ENCODE measurements around the gene ELMOD3.
"Not testable (repeated sequence)": the region's sequence is repeated elsewhere in the genome, so short reads cannot be mapped to it uniquely, and the experiment has no call there.

ELMOD3 gene

DNA sequence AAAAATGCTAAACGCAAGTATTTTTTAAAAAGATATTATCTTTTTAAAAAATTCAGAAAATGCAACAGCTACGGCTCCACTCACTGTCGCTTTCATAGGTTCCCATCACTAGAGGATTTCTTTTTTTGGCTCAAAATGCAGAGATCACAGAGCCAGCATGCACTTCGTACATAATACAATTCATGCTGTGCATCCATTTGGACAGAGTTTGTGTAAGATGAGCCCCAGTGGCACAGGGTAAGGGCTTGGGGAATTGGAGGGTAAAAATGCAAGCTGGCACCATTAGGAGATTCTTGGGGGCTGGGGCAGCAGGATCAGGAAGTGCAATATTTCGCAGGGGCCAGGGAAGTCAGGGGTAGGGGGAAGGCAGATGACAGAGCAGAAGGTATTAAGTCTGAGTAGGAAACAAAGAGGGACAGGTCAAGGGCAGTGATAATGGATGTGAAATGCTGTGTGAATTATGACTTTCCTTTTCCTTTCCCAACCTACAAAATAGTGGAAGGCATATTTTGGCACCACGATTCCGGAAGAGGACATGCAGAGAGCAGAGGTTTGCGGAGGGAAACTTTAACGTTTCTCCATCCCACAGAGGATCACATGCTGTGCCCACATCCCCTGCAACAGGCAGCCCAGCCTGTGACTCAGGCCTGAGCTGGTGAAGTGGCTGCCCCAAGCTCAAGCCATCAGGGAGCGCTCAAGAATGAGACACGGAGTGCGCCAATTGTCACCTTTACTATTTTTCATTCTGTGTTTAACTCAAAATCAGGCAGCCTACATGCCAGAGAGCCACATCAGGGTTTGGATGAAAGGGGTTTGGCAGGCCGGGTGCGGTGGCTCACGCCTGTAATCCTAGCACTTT is 50.9 kb downstream of the ELMOD3 start:
- peak; percentile 71 for DNase-seq

GRCh38 chr2:85409845-85410583 is 55.4 kb downstream of the ELMOD3 start, which contains the start of gene CAPG:
CAPG (minus strand) TSS chr2:85410366; CDS start chr2:85402145, 8,221 bp downstream.
- DNase-seq: no peak

- no peak for DNase-seq
These were observed 56.2 kb downstream of the ELMOD3 start for GRCh38 chr2:85410584-85411404.

DNA sequence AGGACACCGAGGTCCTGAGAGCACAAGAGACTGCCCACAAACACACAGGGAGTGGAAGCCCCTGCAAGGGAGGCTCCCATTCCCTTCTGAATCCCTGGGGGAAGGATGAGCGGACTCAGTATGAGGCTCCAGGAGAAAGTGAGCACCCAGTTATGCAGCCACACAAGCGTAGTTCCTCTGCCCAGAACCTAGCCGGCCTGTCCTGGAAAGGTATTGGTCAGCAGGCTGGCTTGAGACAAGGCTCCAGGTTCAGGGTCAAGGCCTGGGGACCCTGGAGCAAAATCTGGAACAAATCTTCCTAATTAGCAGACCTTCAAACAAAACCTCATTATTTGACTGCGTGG is 56.8 kb downstream of the ELMOD3 start:
- no peak for DNase-seq

GRCh38 chr2:85413592-85414420 is 59.2 kb downstream of the ELMOD3 start:
- DNase-seq: no peak

- DNase-seq: not testable (repeated sequence)
These were observed 59.8 kb downstream of the ELMOD3 start for GRCh38 chr2:85414421-85414759.

DNA sequence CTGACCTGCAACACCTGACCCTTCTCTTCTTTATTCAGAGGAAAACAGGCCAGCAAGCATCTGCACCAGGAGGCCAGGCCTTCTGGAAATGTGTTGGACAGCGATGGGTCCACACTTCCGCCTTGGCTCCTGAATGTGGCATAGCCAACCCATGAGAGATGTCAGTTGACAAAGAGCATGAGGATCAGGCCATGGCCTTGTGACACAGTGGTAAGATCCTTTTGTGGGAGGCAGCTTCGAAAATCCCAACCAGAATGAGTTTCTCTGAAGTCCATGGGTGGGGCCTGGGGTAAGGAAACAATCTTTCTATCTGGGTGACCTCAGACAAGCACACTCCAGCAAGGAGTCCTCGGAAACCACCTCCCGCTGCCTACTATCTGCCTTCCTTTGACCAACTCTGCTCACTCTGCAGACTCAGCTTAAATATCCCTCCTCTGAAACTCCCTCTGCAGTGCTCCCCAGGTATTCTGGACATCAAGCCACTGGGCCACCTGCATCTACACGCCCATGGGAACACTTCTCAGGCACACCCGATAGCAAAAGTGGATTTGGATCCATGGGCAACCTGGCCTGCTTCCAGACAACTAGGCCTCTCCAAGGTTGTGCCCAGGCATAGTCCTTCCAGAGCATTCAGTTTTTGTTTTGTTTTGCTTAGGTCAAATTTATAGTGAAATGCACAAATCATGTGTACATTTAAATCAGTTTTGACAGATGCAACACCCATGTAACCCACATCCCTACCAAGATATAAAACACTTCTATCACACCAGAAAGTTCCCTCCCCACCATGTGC is 60.4 kb downstream of the ELMOD3 start:
- DNase-seq: no peak

GRCh38 chr2:85415980-85416650 is 61.5 kb downstream of the ELMOD3 start:
- no peak for DNase-seq

- peak; percentile 85 for DNase-seq
These were observed 63.8 kb downstream of the ELMOD3 start, which contains the start of gene SH2D6 for GRCh38 chr2:85418132-85419008. SH2D6 (plus strand) TSS chr2:85418714; CDS start chr2:85429466, 10,752 bp downstream.

GRCh38 chr2:85419009-85419675 is 64.6 kb downstream of the ELMOD3 start:
- no peak for DNase-seq

- DNase-seq: peak; percentile 94
These were observed 66.1 kb downstream of the ELMOD3 start for GRCh38 chr2:85420536-85421259.

DNA sequence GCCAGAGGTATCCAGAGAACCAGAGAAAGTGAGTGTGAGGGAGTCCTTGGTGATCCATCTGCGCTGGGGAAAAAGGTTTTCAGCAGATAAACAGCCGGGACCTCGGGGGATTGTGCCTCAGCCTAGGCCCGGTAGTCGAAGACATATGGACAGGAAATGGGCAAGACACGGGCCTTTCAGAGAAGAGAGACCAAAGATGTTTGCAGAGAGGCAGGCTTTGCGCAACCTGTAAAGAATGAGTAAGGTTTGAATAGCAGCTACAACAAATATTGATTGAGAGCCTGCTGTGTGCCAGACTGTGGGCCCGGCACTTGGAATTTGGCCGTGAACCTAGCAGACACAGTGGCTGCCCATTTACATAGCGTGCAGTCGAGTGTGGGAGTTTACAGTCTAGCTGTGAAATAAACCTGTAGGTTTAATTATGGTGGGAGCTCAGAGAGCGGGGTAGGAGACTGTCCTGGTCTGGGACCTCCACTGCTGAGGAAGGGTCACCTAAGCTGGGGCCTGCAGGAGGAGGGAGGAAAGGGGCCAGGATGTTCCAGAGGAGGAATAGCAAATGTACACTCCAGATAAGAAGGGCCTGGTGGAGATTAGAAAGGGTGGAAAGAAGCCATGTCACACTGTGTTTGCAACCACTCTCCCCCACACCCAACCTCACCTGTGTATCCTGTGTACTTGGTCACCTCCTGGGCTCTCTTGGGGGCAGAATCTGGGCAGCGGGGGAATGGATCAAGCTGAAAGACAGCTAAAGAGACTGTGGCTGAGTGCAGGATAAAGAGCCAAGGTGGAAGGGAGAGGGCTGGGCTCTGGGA is 66.9 kb downstream of the ELMOD3 start:
- DNase-seq: no peak

DNA sequence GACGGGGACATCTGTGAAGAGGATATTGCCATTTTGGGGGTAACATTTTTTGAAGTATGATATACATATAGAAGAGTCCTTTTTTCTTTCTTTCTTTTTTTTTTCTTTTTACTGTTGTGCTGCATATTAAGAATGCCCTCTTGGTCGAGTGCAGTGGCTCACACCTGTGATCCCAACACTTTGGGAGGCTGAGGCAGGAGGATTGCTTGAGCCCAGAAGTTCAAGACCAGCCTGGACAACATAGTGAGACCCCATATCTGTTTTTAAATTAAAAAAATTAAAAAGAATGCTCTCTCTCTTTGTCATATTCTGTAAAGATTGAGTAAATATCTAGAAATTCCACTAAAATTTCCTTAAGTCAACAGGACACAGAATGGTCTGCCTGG is 67.5 kb downstream of the ELMOD3 start:
- no peak for DNase-seq

GRCh38 chr2:85423525-85423924 is 69.0 kb downstream of the ELMOD3 start:
- no peak for DNase-seq

GRCh38 chr2:85425588-85425987 is 71.0 kb downstream of the ELMOD3 start:
- no peak for DNase-seq

DNA sequence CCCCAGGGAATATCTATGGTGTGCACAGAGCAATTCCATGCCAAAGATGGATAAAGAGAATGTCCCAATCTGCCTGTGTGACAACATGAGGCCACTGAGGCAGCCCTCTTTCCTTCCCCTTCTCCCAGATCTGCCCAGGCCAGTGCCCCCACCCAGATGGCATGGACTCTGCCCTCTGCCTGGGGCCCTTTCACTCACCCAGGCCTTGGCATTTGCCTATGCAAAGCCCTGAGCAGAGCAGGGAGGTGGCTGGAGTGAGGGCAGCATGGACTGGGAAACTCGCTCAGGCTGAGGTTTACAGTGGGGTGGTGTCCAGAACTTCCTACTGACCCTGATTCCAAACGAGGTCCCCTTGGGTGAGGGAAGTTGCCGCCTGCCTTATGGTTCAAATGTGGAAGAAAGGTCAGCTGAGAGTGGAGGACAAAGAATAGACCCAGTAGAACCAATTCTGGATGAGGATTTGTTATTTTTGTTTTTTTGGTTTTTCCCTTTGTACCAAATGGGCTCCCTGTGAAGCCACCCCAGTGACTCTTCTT is 72.8 kb downstream of the ELMOD3 start:
- DNase-seq: no peak

DNA sequence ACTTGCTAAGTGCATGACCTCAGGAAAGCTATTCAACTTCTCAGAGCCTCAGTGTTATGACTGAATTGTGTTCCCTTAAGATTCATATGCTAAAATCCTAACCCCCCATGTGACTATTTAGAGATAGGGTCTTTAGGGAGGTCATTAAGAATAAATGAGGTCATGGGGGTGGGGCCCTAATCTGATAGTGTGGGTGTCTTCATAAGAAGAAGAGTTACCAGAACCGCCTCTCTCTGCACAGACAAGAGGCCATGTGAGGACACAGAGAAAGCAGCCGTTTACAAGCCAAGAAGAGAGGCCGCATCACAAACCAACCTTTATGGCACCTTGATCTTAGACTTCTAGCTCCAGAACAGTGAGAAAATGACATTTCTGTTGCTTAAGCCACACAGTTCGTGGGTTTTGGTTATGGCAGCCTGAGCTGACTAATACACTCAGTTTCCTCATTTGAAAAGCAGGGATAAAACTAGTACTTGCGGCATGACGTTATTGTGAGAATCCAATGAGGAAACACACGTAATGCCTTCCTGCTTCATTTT is 73.8 kb downstream of the ELMOD3 start:
- DNase-seq: no peak

Measured in stimulated activated CD4-positive, alpha-beta T cell treated with anti-CD3 and anti-CD28 coated beads, Interleukin-4, amount 100 ng/mL, for 24 hours (primary cell).